Neural progenitor cell (in vitro differentiated cells): Measurements from ENCODE around the gene STOM.

Experiments
- CTCF ChIP-seq: fragments of 200-600 bp; sonication (generic); IDR thresholded peaks from 2 replicates; pipeline ENCODE4 v1.5.1; 2017; ENCODE audit warnings: antibody characterized with exemption, mild to moderate bottlenecking
- EZH2 ChIP-seq: fragments of 200-600 bp; sonication (generic); IDR thresholded peaks from 2 replicates; pipeline ENCODE4 v1.6.1; 2017; ENCODE audit warnings: antibody characterized with exemption, mild to moderate bottlenecking, moderate library complexity
- EZH2phosphoT487 ChIP-seq: fragments of 200-600 bp; sonication (generic); IDR thresholded peaks from 2 replicates; pipeline ENCODE4 v1.6.1; 2017; ENCODE audit warnings: antibody characterized with exemption

GRCh38 chr9:121328876-121329681, 41.0 kb downstream of the STOM start:
- no peak for TF ChIP-seq CTCF
- no peak for TF ChIP-seq EZH2phosphoT487
- TF ChIP-seq EZH2 = no peak
